GM12878 (cell line): ENCODE results near the gene RTN4. TPM values are rescaled to one million over a fixed set of nuclear protein-coding genes. Genes with fewer than 3 reads are reported as not detected.

Experiments used
- BACH1 ChIP-seq: fragments of 450-650 bp; IDR thresholded peaks from 2 replicates; pipeline ENCODE4 v1.6.1; 2017; ENCODE audit warnings: mild to moderate bottlenecking, borderline replicate concordance
- BCL11A ChIP-seq: IDR thresholded peaks from 2 replicates; pipeline ENCODE4 v1.6.1; 2011; ENCODE audit warnings: low read depth, low read length
- DPF2 ChIP-seq: fragments of 450-650 bp; IDR thresholded peaks from 2 replicates; pipeline ENCODE4 v1.6.1; 2017; ENCODE audit warnings: mild to moderate bottlenecking
- EGR1 ChIP-seq, 2 experiments: IDR thresholded peaks; 1 replicate in 1 of 2; 2 replicates in 1 of 2; pipeline ENCODE4 v1.6.1; 2011 to 2012; ENCODE audit warnings: low read depth in 2 of 2, low read length in 2 of 2, borderline replicate concordance in 1 of 2, mild to moderate bottlenecking in 1 of 2, moderate library complexity in 1 of 2
- MTA2 ChIP-seq: fragments of 450-650 bp; IDR thresholded peaks from 2 replicates; pipeline ENCODE4 v1.6.1; 2016; ENCODE audit warnings: low read depth, mild to moderate bottlenecking, moderate library complexity
- PAX8 ChIP-seq: fragments of 450-650 bp; IDR thresholded peaks from 2 replicates; pipeline ENCODE4 v1.6.1; 2017; ENCODE audit warnings: mild to moderate bottlenecking, moderate library complexity
- RB1 ChIP-seq: fragments of 450-650 bp; formaldehyde crosslinking; IDR thresholded peaks from 2 replicates; pipeline ENCODE4 v1.6.1; 2017; ENCODE audit warnings: mild to moderate bottlenecking, borderline replicate concordance
- RBBP5 ChIP-seq: fragments of 200-600 bp; sonication (generic); conservative IDR thresholded peaks from 2 replicates; pipeline ENCODE4 v1.6.1; 2016
- SREBF2 ChIP-seq: IDR thresholded peaks from 2 replicates; pipeline ENCODE4 v1.6.1; 2012; ENCODE audit warnings: mild to moderate bottlenecking, low read length
- ZNF622 ChIP-seq: fragments of 450-650 bp; IDR thresholded peaks from 2 replicates; pipeline ENCODE4 v1.6.1; 2017; ENCODE audit warnings: mild to moderate bottlenecking, inconsistent platforms
- polyA plus RNA-seq, 11 experiments: library from polyadenylated mRNA; depleted of rRNA in 4 of 11; unstranded in 6 of 11; stranded (reverse) in 5 of 11; fragments of >200 nt; fragmentation: Nextera tagmentation in 4 of 11; fragmentation: Illumina TruSeq in 1 of 11; extraction: Ambion mirVana in 4 of 11; extraction: Trizol in 1 of 11; gene quantifications; 1 replicate in 1 of 11; 2 replicates in 10 of 11; pipeline versions ENCODE4 v1.2.1 to v1.2.3, GENCODE V29; 2011 to 2016; ENCODE audit warnings: inconsistent platforms in 2 of 11, missing spikeins in 2 of 11, low read depth in 1 of 11
- total RNA-seq, 4 experiments: library from RNA; depleted of rRNA in 3 of 4; stranded (reverse); fragments of >200 nt in 3 of 4; fragmentation: Illumina TruSeq in 1 of 4; extraction: Trizol in 1 of 4; gene quantifications; 2 replicates each; pipeline versions ENCODE4 v1.2.1 to v1.2.3, GENCODE V29; 2013 to 2021
- TF ChIP-seq, protein P1 (sequence below), 3 experiments: IDR thresholded peaks in 2 of 3; conservative IDR thresholded peaks in 1 of 3; 2 replicates each; pipeline ENCODE4 v1.5.1; 2011; ENCODE audit warnings: low read depth in 3 of 3, low read length in 3 of 3, mild to moderate bottlenecking in 3 of 3, control low read depth in 2 of 3, moderate library complexity in 2 of 3, inconsistent platforms in 1 of 3, mixed read lengths in 1 of 3; ENCODE audit not compliant: control insufficient read depth in 2 of 3, insufficient read depth in 1 of 3; ENCODE audit errors: extremely low read depth in 1 of 3
- TF ChIP-seq, protein P2 (sequence below): IDR thresholded peaks from 2 replicates; pipeline ENCODE4 v1.6.1; 2011; ENCODE audit warnings: low read depth, mild to moderate bottlenecking, low read length, moderate library complexity, borderline replicate concordance; ENCODE audit errors: extremely low read depth
- TF ChIP-seq, protein P3 (sequence below): IDR thresholded peaks from 2 replicates; pipeline ENCODE4 v1.6.1; 2011; ENCODE audit warnings: borderline replicate concordance, low read depth, mild to moderate bottlenecking, moderate library complexity, low read length; ENCODE audit not compliant: insufficient read depth, poor library complexity, severe bottlenecking
- TF ChIP-seq, protein P4 (sequence below): fragments of 450-650 bp; conservative IDR thresholded peaks from 2 replicates; pipeline ENCODE4 v1.6.1; 2017; ENCODE audit warnings: mild to moderate bottlenecking, moderate library complexity
- TF ChIP-seq, protein P5 (sequence below): IDR thresholded peaks from 2 replicates; pipeline ENCODE4 v1.6.1; 2012; ENCODE audit warnings: low read depth, low read length, improper control_type of control experiment
- TF ChIP-seq, protein P6 (sequence below): fragments of 150-350 bp; IDR thresholded peaks from 2 replicates; pipeline ENCODE4 v1.6.1; 2016; ENCODE audit warnings: low read depth, low read length

Gene RTN4
- total and polyA plus RNA-seq, 10 of the 15 experiments (the other 5 are each of a cell fraction or from before 2014, with no cell fraction given): 56.0 to 133 (median 83.3) TPM

DNA sequence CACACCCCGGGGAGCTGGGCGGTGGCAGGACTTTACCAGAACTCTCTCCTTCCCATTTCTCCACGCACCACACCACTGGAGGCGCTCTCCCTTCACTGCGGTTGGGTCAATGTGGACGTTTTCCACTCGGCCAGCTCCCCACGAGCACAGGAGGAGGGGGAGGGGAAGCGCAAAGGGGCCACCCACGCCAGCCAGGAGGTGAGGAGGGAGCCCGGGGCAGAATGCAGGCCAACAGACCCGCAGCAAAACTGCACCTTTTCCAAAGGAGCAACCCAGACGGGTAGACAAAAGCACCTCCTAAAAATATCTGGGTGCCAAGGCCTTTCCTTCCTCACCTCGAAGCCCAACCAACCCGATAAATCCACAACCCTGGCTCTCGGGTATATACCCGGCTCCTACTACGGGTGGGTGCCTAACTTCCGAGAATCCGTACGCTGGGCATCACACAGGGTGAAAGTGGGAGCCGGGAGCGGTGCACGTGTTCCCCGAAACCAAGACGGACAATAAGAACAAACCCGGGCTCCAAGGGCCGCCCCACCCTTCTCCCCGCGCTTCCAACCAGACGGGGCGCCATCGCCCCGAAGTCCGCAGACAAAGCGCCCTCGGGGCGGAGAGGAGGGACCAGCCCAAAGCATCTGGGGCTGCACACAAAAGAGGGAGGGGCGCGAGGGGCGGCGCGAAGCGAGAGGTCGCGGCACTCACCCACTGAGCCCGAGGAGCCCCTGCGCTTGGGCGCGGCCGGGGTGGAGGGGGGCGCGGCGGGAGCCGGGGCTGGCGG is 1.0 kb downstream of the RTN4 start (continued):
- 0 out of 2 replicates have a peak, but pooled peaks have one; percentile 51 for TF ChIP-seq RB1
- TF ChIP-seq BCL11A: peak; percentile 37; the same call in 1 of the 2 replicates
- no peak for TF ChIP-seq RBBP5
- TF ChIP-seq, protein P1, sequence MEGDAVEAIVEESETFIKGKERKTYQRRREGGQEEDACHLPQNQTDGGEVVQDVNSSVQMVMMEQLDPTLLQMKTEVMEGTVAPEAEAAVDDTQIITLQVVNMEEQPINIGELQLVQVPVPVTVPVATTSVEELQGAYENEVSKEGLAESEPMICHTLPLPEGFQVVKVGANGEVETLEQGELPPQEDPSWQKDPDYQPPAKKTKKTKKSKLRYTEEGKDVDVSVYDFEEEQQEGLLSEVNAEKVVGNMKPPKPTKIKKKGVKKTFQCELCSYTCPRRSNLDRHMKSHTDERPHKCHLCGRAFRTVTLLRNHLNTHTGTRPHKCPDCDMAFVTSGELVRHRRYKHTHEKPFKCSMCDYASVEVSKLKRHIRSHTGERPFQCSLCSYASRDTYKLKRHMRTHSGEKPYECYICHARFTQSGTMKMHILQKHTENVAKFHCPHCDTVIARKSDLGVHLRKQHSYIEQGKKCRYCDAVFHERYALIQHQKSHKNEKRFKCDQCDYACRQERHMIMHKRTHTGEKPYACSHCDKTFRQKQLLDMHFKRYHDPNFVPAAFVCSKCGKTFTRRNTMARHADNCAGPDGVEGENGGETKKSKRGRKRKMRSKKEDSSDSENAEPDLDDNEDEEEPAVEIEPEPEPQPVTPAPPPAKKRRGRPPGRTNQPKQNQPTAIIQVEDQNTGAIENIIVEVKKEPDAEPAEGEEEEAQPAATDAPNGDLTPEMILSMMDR (IDR thresholded peaks at IDR 0.05 in 2 of 3, conservative IDR thresholded peaks at IDR 0.05 in 1 of 3; ENCODE audit: control insufficient read depth in 2 of 3, extremely low read depth in 1 of 3, insufficient read depth in 1 of 3, low read depth in 3 of 3, low read length in 3 of 3): peak; percentile 58 to 63 (median 61)
- TF ChIP-seq, protein P2, sequence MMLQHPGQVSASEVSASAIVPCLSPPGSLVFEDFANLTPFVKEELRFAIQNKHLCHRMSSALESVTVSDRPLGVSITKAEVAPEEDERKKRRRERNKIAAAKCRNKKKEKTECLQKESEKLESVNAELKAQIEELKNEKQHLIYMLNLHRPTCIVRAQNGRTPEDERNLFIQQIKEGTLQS: no peak
- TF ChIP-seq PAX8: no peak
- TF ChIP-seq, protein P3, sequence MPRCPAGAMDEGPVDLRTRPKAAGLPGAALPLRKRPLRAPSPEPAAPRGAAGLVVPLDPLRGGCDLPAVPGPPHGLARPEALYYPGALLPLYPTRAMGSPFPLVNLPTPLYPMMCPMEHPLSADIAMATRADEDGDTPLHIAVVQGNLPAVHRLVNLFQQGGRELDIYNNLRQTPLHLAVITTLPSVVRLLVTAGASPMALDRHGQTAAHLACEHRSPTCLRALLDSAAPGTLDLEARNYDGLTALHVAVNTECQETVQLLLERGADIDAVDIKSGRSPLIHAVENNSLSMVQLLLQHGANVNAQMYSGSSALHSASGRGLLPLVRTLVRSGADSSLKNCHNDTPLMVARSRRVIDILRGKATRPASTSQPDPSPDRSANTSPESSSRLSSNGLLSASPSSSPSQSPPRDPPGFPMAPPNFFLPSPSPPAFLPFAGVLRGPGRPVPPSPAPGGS: no peak
- TF ChIP-seq, protein P4, sequence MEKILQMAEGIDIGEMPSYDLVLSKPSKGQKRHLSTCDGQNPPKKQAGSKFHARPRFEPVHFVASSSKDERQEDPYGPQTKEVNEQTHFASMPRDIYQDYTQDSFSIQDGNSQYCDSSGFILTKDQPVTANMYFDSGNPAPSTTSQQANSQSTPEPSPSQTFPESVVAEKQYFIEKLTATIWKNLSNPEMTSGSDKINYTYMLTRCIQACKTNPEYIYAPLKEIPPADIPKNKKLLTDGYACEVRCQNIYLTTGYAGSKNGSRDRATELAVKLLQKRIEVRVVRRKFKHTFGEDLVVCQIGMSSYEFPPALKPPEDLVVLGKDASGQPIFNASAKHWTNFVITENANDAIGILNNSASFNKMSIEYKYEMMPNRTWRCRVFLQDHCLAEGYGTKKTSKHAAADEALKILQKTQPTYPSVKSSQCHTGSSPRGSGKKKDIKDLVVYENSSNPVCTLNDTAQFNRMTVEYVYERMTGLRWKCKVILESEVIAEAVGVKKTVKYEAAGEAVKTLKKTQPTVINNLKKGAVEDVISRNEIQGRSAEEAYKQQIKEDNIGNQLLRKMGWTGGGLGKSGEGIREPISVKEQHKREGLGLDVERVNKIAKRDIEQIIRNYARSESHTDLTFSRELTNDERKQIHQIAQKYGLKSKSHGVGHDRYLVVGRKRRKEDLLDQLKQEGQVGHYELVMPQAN: peak; percentile 73; the same call in 1 of the 2 replicates
- peak; percentile 69 for TF ChIP-seq DPF2
- TF ChIP-seq, protein P5, sequence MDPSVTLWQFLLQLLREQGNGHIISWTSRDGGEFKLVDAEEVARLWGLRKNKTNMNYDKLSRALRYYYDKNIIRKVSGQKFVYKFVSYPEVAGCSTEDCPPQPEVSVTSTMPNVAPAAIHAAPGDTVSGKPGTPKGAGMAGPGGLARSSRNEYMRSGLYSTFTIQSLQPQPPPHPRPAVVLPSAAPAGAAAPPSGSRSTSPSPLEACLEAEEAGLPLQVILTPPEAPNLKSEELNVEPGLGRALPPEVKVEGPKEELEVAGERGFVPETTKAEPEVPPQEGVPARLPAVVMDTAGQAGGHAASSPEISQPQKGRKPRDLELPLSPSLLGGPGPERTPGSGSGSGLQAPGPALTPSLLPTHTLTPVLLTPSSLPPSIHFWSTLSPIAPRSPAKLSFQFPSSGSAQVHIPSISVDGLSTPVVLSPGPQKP: no peak
- TF ChIP-seq ZNF622: no peak
- TF ChIP-seq, protein P6, sequence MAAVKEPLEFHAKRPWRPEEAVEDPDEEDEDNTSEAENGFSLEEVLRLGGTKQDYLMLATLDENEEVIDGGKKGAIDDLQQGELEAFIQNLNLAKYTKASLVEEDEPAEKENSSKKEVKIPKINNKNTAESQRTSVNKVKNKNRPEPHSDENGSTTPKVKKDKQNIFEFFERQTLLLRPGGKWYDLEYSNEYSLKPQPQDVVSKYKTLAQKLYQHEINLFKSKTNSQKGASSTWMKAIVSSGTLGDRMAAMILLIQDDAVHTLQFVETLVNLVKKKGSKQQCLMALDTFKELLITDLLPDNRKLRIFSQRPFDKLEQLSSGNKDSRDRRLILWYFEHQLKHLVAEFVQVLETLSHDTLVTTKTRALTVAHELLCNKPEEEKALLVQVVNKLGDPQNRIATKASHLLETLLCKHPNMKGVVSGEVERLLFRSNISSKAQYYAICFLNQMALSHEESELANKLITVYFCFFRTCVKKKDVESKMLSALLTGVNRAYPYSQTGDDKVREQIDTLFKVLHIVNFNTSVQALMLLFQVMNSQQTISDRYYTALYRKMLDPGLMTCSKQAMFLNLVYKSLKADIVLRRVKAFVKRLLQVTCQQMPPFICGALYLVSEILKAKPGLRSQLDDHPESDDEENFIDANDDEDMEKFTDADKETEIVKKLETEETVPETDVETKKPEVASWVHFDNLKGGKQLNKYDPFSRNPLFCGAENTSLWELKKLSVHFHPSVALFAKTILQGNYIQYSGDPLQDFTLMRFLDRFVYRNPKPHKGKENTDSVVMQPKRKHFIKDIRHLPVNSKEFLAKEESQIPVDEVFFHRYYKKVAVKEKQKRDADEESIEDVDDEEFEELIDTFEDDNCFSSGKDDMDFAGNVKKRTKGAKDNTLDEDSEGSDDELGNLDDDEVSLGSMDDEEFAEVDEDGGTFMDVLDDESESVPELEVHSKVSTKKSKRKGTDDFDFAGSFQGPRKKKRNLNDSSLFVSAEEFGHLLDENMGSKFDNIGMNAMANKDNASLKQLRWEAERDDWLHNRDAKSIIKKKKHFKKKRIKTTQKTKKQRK: no peak
- peak; percentile 67 for TF ChIP-seq MTA2
- TF ChIP-seq SREBF2: no peak
- peak in 1 of 2 experiments; percentile 82; a peak in 2 of 3 replicates for TF ChIP-seq EGR1 (IDR thresholded peaks at IDR 0.05; ENCODE audit: borderline replicate concordance in 1 of 2, low read depth in 2 of 2, low read length in 2 of 2)
- peak; percentile 92 for TF ChIP-seq BACH1
